Activated CD8-positive, alpha-beta memory T cell treated with anti-CD3 and anti-CD28 coated beads, Interleukin-2, amount 50 U/mL, for 24 hours (primary cell): ENCODE measurements around the gene ARHGAP32.
"Not testable (repeated sequence)": the region's sequence is repeated elsewhere in the genome, so short reads cannot be mapped to it uniquely, and the experiment has no call there.

Source experiments
- DNase-seq: peaks from one replicate; pipeline ENCODE4 v3.0.0-alpha.2; 2020; ENCODE audit errors: extremely low read depth

The ARHGAP32 gene

GRCh38 chr11:129202646-129203045, 10.5 kb upstream of the ARHGAP32 start:
- no peak for DNase-seq

GRCh38 chr11:129195682-129196081, 3.6 kb upstream of the ARHGAP32 start:
- DNase-seq, result no peak

GRCh38 chr11:129191649-129192048, 476 bp downstream of the ARHGAP32 start:
- DNase-seq, result no peak

GRCh38 chr11:129190087-129190486, 2.0 kb downstream of the ARHGAP32 start:
- DNase-seq, result no peak

GRCh38 chr11:129189646-129190045, 2.5 kb downstream of the ARHGAP32 start:
- no peak for DNase-seq

GRCh38 chr11:129185082-129185481, 7.0 kb downstream of the ARHGAP32 start:
- DNase-seq, result not testable (repeated sequence)

GRCh38 chr11:129184581-129184980, 7.5 kb downstream of the ARHGAP32 start:
- no peak for DNase-seq

- DNase-seq, result no peak
These were observed 24.8 kb downstream of the ARHGAP32 start for GRCh38 chr11:129167315-129167714.

- no peak for DNase-seq
These were observed 28.4 kb downstream of the ARHGAP32 start for GRCh38 chr11:129163714-129164164.

GRCh38 chr11:129157080-129157479, 35.0 kb downstream of the ARHGAP32 start:
- DNase-seq, result not testable (repeated sequence)

- no peak for DNase-seq
These were observed 36.4 kb downstream of the ARHGAP32 start for GRCh38 chr11:129155745-129156144.

GRCh38 chr11:129148487-129148886, 43.6 kb downstream of the ARHGAP32 start:
- no peak for DNase-seq

GRCh38 chr11:129146191-129146590, 45.9 kb downstream of the ARHGAP32 start:
- DNase-seq, result no peak

- DNase-seq, result no peak
These were observed 46.8 kb downstream of the ARHGAP32 start for GRCh38 chr11:129145276-129145675.

- no peak for DNase-seq
These were observed 47.9 kb downstream of the ARHGAP32 start for GRCh38 chr11:129144256-129144655.

GRCh38 chr11:129143335-129143734, 48.8 kb downstream of the ARHGAP32 start:
- DNase-seq, result no peak

- DNase-seq, result no peak
These were observed 50.2 kb downstream of the ARHGAP32 start for GRCh38 chr11:129141748-129142523.

GRCh38 chr11:129131316-129131715, 60.8 kb downstream of the ARHGAP32 start:
- no peak for DNase-seq

- not testable (repeated sequence) for DNase-seq
These were observed 63.1 kb downstream of the ARHGAP32 start for GRCh38 chr11:129128881-129129620.

GRCh38 chr11:129119036-129119435, 73.1 kb downstream of the ARHGAP32 start:
- no peak for DNase-seq

GRCh38 chr11:129117595-129118350, 74.4 kb downstream of the ARHGAP32 start:
- no peak for DNase-seq
